GM12878 (cell line): ENCODE measurements around the gene CELSR1.

Source experiments
- CREB1 ChIP-seq: IDR thresholded peaks from 2 replicates; pipeline ENCODE4 v1.6.1; 2012; ENCODE audit warnings: low read depth, mild to moderate bottlenecking, inconsistent platforms
- CTCF ChIP-seq, 3 experiments: IDR thresholded peaks in 2 of 3; conservative IDR thresholded peaks in 1 of 3; 2 replicates each; pipeline ENCODE4 v1.5.1; 2011; ENCODE audit warnings: low read depth in 3 of 3, low read length in 3 of 3, mild to moderate bottlenecking in 3 of 3, control low read depth in 2 of 3, moderate library complexity in 2 of 3, inconsistent platforms in 1 of 3, mixed read lengths in 1 of 3; ENCODE audit not compliant: control insufficient read depth in 2 of 3, insufficient read depth in 1 of 3; ENCODE audit errors: extremely low read depth in 1 of 3
- HDGF ChIP-seq: fragments of 450-650 bp; IDR thresholded peaks from 2 replicates; pipeline ENCODE4 v1.6.1; 2016; ENCODE audit warnings: antibody characterized with exemption
- MXI1 ChIP-seq: fragments of 150-350 bp; IDR thresholded peaks from 2 replicates; pipeline ENCODE4 v1.6.1; 2011; ENCODE audit warnings: low read depth, mild to moderate bottlenecking, inconsistent platforms, low read length, improper control_type of control experiment
- POLR2AphosphoS5 ChIP-seq: IDR thresholded peaks from 2 replicates; pipeline ENCODE4 v1.6.1; 2011; ENCODE audit warnings: mild to moderate bottlenecking, low read length, inconsistent platforms
- SKIL ChIP-seq: fragments of 450-650 bp; IDR thresholded peaks from 2 replicates; pipeline ENCODE4 v1.6.1; 2017; ENCODE audit warnings: mild to moderate bottlenecking, low read depth, inconsistent platforms; ENCODE audit not compliant: poor library complexity, severe bottlenecking
- USF2 ChIP-seq: IDR thresholded peaks from 2 replicates; pipeline ENCODE4 v1.6.1; 2011; ENCODE audit warnings: low read depth, low read length, improper control_type of control experiment, borderline replicate concordance
- ZBED1 ChIP-seq: IDR thresholded peaks from 2 replicates; pipeline ENCODE4 v1.6.1; 2016; ENCODE audit warnings: borderline replicate concordance
- TF ChIP-seq, protein P1 (sequence below): IDR thresholded peaks from 2 replicates; pipeline ENCODE4 v1.6.1; 2012; ENCODE audit warnings: low read length, inconsistent platforms

- TF ChIP-seq CTCF (IDR thresholded peaks at IDR 0.05 in 2 of 3, conservative IDR thresholded peaks at IDR 0.05 in 1 of 3; ENCODE audit: control insufficient read depth in 2 of 3, extremely low read depth in 1 of 3, insufficient read depth in 1 of 3, low read depth in 3 of 3, low read length in 3 of 3) (no peak), HDGF (no peak), MXI1 (no peak), CREB1 (no peak), POLR2AphosphoS5 (no peak), SKIL (no peak), USF2 (no peak), ZBED1 (no peak)
- TF ChIP-seq, protein P1, sequence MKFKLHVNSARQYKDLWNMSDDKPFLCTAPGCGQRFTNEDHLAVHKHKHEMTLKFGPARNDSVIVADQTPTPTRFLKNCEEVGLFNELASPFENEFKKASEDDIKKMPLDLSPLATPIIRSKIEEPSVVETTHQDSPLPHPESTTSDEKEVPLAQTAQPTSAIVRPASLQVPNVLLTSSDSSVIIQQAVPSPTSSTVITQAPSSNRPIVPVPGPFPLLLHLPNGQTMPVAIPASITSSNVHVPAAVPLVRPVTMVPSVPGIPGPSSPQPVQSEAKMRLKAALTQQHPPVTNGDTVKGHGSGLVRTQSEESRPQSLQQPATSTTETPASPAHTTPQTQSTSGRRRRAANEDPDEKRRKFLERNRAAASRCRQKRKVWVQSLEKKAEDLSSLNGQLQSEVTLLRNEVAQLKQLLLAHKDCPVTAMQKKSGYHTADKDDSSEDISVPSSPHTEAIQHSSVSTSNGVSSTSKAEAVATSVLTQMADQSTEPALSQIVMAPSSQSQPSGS: no peak
These were observed 53.1 kb downstream of the CELSR1 start for GRCh38 chr22:46484156-46484860.
